ENCODE results near the gene XYLB. TPM values are rescaled to one million over a fixed set of nuclear protein-coding genes. Genes with fewer than 3 reads are reported as not detected.

Gene XYLB
- total RNA-seq, 1 experiment from 2014 or later = 14.0 TPM

DNA sequence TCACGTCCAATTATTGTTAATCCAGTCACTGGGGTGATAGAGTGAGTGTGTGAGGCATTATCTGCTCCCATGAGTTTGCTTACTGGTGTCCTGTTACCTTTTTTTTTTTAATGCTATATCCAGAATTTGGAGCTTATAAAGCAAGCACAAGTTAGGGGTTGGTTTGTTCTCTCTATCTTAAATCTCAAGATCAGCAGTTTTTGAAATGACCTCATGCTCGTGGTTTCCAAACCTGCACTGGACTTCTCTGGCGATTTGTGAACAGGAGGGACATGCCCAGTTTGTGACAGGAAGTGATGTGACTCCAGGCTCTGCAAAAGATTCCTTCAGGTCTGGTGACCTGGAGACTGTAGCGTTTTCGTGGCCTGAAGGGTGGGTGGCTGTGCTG, 25.6 kb downstream of the XYLB start:
- POLR2A ChIA-PET = no interaction called here
- no peak for ATAC-seq
- BruUV-seq (replicated peaks) = no TSS peak

More for the DNA sequence above, 25.6 kb downstream of the XYLB start:
- Histone ChIP-seq H3K79me2 (ENCODE audit: insufficient read depth, low read length) (no peaks in the 10 kb centered on the region), H3K27me3 (ENCODE audit: insufficient read depth, low read length) (no peaks in the 10 kb centered on the region), H3K4me1 (ENCODE audit: control insufficient read depth in 1 of 2, insufficient read depth in 2 of 2, low read length in 2 of 2) (no peaks in the 10 kb centered on the region), H3K36me3 (ENCODE audit: control insufficient read depth in 1 of 2, insufficient read depth in 2 of 2, low read length in 2 of 2) (peaks cover 6 to 24% of the 10 kb centered on the region in 2 experiments), H2AFZ (ENCODE audit: low read depth, low read length, poor library complexity, severe bottlenecking) (no peak overlapping the region), H4K20me1 (ENCODE audit: insufficient read depth) (no peaks in the 10 kb centered on the region), H3K4me2 (ENCODE audit: low read length) (no peak overlapping the region), H3K9me3 (ENCODE audit: control insufficient read depth in 1 of 2, insufficient read depth in 1 of 2, low read depth in 1 of 2, low read length in 2 of 2) (no peaks in the 10 kb centered on the region), H3K4me3 (replicated peaks in 1 of 2; ENCODE audit: low read depth in 1 of 2, low read length in 2 of 2) (no peak overlapping the region), H3K9me2 (ENCODE audit: insufficient read depth) (no peaks in the 10 kb centered on the region), H3K9ac (ENCODE audit: low read length) (no peak overlapping the region), H3K27ac (ENCODE audit: low read depth, low read length) (no peak overlapping the region)
- RAD21 ChIA-PET (ENCODE audit: low non-redundant PET in 1 of 2, low total read pairs in 2 of 2, uncharacterized antibody in 2 of 2, unreplicated experiment in 2 of 2) = no interaction called here
- intact Hi-C loops (cut with micrococcal nuclease) = no loop called here
- TF ChIP-seq SP1 (IDR thresholded peaks at IDR 0.05; ENCODE audit: low read depth) = no peak
- TF ChIP-seq, protein P1, sequence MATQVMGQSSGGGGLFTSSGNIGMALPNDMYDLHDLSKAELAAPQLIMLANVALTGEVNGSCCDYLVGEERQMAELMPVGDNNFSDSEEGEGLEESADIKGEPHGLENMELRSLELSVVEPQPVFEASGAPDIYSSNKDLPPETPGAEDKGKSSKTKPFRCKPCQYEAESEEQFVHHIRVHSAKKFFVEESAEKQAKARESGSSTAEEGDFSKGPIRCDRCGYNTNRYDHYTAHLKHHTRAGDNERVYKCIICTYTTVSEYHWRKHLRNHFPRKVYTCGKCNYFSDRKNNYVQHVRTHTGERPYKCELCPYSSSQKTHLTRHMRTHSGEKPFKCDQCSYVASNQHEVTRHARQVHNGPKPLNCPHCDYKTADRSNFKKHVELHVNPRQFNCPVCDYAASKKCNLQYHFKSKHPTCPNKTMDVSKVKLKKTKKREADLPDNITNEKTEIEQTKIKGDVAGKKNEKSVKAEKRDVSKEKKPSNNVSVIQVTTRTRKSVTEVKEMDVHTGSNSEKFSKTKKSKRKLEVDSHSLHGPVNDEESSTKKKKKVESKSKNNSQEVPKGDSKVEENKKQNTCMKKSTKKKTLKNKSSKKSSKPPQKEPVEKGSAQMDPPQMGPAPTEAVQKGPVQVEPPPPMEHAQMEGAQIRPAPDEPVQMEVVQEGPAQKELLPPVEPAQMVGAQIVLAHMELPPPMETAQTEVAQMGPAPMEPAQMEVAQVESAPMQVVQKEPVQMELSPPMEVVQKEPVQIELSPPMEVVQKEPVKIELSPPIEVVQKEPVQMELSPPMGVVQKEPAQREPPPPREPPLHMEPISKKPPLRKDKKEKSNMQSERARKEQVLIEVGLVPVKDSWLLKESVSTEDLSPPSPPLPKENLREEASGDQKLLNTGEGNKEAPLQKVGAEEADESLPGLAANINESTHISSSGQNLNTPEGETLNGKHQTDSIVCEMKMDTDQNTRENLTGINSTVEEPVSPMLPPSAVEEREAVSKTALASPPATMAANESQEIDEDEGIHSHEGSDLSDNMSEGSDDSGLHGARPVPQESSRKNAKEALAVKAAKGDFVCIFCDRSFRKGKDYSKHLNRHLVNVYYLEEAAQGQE (IDR thresholded peaks at IDR 0.05; ENCODE audit: low read depth) = no peak
- no peak for TF ChIP-seq FOSL1 (IDR thresholded peaks at IDR 0.05; ENCODE audit: low read depth)
- no peak for TF ChIP-seq TCF7L2 (IDR thresholded peaks at IDR 0.05; ENCODE audit: borderline replicate concordance, extremely low read depth, insufficient read depth, insufficient read length)
- TF ChIP-seq, protein P2, sequence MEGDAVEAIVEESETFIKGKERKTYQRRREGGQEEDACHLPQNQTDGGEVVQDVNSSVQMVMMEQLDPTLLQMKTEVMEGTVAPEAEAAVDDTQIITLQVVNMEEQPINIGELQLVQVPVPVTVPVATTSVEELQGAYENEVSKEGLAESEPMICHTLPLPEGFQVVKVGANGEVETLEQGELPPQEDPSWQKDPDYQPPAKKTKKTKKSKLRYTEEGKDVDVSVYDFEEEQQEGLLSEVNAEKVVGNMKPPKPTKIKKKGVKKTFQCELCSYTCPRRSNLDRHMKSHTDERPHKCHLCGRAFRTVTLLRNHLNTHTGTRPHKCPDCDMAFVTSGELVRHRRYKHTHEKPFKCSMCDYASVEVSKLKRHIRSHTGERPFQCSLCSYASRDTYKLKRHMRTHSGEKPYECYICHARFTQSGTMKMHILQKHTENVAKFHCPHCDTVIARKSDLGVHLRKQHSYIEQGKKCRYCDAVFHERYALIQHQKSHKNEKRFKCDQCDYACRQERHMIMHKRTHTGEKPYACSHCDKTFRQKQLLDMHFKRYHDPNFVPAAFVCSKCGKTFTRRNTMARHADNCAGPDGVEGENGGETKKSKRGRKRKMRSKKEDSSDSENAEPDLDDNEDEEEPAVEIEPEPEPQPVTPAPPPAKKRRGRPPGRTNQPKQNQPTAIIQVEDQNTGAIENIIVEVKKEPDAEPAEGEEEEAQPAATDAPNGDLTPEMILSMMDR (IDR thresholded peaks at IDR 0.05 in 2 of 3, conservative IDR thresholded peaks at IDR 0.05 in 1 of 3; ENCODE audit: borderline replicate concordance in 1 of 3, insufficient read depth in 1 of 3, low read depth in 2 of 3, low read length in 2 of 3) = no peak
- TF ChIP-seq CBX3 (IDR thresholded peaks at IDR 0.05; ENCODE audit: low read depth) = no peak
- TF ChIP-seq POLR2A (IDR thresholded peaks at IDR 0.05; ENCODE audit: borderline replicate concordance, extremely low read depth, insufficient read depth, insufficient read length) = no peak
- no peak for TF ChIP-seq EGR1 (IDR thresholded peaks at IDR 0.05; ENCODE audit: low read depth)
- TF ChIP-seq, protein P3, sequence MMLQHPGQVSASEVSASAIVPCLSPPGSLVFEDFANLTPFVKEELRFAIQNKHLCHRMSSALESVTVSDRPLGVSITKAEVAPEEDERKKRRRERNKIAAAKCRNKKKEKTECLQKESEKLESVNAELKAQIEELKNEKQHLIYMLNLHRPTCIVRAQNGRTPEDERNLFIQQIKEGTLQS (IDR thresholded peaks at IDR 0.05) = no peak
- TF ChIP-seq ZNF274 (IDR thresholded peaks at IDR 0.05; ENCODE audit: low read depth, low read length) = no peak
- no peak for TF ChIP-seq SRF (IDR thresholded peaks at IDR 0.05; ENCODE audit: low read depth)
- no peak for TF ChIP-seq YY1 (IDR thresholded peaks at IDR 0.05; ENCODE audit: extremely low read depth, insufficient replicate concordance, low read depth, low read length)
- TF ChIP-seq EZH2phosphoT487 (IDR thresholded peaks at IDR 0.05; ENCODE audit: borderline replicate concordance) = no peak
- no peak for TF ChIP-seq SIN3A (IDR thresholded peaks at IDR 0.05; ENCODE audit: low read depth)
- TF ChIP-seq ZFX (IDR thresholded peaks at IDR 0.05) = no peak
- TF ChIP-seq JUND (IDR thresholded peaks at IDR 0.05) = no peak
- CTCF ChIA-PET = no interaction called here
- no peak for DNase-seq (ENCODE audit: low read depth, low spot score)
